GM12878 (cell line): ENCODE results near the gene RADIL. TPM values are rescaled to one million over a fixed set of nuclear protein-coding genes. Genes with fewer than 3 reads are reported as not detected.
A peak's percentile ranks its signal among the peaks of the same experiment; 100 is the strongest.

Experiments used
- ATAC-seq: fragments of 200-7000 bp; cut with Tn5 transposase; 3 replicates; pipeline ENCODE4 v1.9.1; 2020; ENCODE audit warnings: mild to moderate bottlenecking, moderate library complexity
- BruUV-seq: library from RNA; stranded (reverse); fragments of 400-500 nt; replicated peaks from 2 replicates; lab custom pipeline; 2021; lab: Mats Ljungman, UMichigan
- CTCF ChIA-PET: fragments of 300-600 bp; sonication (Branson Sonifier 250); formaldehyde crosslinking; extraction: SDS; loops from one replicate; lab custom pipeline; 2021; ENCODE audit warnings: inconsistent platforms; lab: Yijun Ruan, JAX
- POLR2A ChIA-PET: fragments of 350-600 bp; formaldehyde crosslinking; extraction: SDS; loops from one replicate; lab custom pipeline; 2021; ENCODE audit warnings: inconsistent platforms; lab: Charles Lee
- RAD21 ChIA-PET: fragments of 300-600 bp; sonication (Branson Sonifier 250); formaldehyde crosslinking; loops from one replicate; lab custom pipeline; 2023; ENCODE audit warnings: antibody characterized with exemption; ENCODE audit not compliant: unreplicated experiment; lab: Charles Lee
- SMC1A ChIA-PET: fragments of 300-600 bp; sonication (Branson Sonifier 250); formaldehyde crosslinking; loops from one replicate; lab custom pipeline; 2023; ENCODE audit not compliant: unreplicated experiment, uncharacterized antibody; lab: Charles Lee
- DNase-seq: peaks from one replicate; pipeline ENCODE4 v3.0.0-alpha.2; 2011; ENCODE audit warnings: low read depth, low spot score
- FAIRE-seq: peaks from 3 replicates; lab custom pipeline; 2011; peaks lifted over from hg19 to GRCh38; lab: Jason Lieb, UNC
- H2AFZ ChIP-seq: 2 replicates; pipeline ENCODE4 v1.6.0; 2011; ENCODE audit warnings: low read depth, low read length, control low read depth; ENCODE audit not compliant: control insufficient read depth
- H3K27ac ChIP-seq: 2 replicates; pipeline ENCODE4 v1.5.1; 2011; ENCODE audit warnings: control low read depth; ENCODE audit not compliant: control insufficient read depth, insufficient read depth
- H3K27me3 ChIP-seq, 2 experiments: replicated peaks in 1 of 2; 2 replicates each; pipeline versions ENCODE4 v1.6.0 to v1.6.1; 2011; ENCODE audit warnings: low read length in 1 of 2; ENCODE audit not compliant: control insufficient read depth in 2 of 2, insufficient read depth in 2 of 2
- H3K36me3 ChIP-seq, 2 experiments: 2 replicates each; pipeline ENCODE4 v1.5.1; 2011; ENCODE audit warnings: low read length in 1 of 2; ENCODE audit not compliant: control insufficient read depth in 2 of 2, insufficient read depth in 2 of 2
- H3K4me1 ChIP-seq: 2 replicates; pipeline ENCODE4 v1.6.1; 2011; ENCODE audit warnings: mild to moderate bottlenecking, low read length, moderate library complexity, mixed read lengths; ENCODE audit not compliant: control insufficient read depth, insufficient read depth
- H3K4me2 ChIP-seq: 2 replicates; pipeline ENCODE4 v1.6.0; 2011; ENCODE audit warnings: control low read depth; ENCODE audit not compliant: control insufficient read depth, insufficient read depth
- H3K4me3 ChIP-seq: fragments of 200-600 bp; sonication (generic); 2 replicates; pipeline ENCODE4 v1.5.1; 2016
- H3K79me2 ChIP-seq: 2 replicates; pipeline ENCODE4 v1.6.0; 2011; ENCODE audit warnings: low read length; ENCODE audit not compliant: control insufficient read depth, insufficient read depth
- H3K9ac ChIP-seq: 2 replicates; pipeline ENCODE4 v1.8.0; 2011; ENCODE audit warnings: low read length, control low read depth, mixed read lengths; ENCODE audit not compliant: control insufficient read depth, insufficient read depth
- H3K9me3 ChIP-seq: replicated peaks from 3 replicates; pipeline ENCODE4 v1.5.1; 2011; ENCODE audit warnings: mild to moderate bottlenecking, low read length; ENCODE audit not compliant: control insufficient read depth, insufficient read depth
- H4K20me1 ChIP-seq: 2 replicates; pipeline ENCODE4 v1.6.0; 2011; ENCODE audit not compliant: control insufficient read depth, insufficient read depth
- POLR2A ChIP-seq: IDR thresholded peaks from 2 replicates; pipeline ENCODE4 v1.6.1; 2011; ENCODE audit warnings: low read depth, mild to moderate bottlenecking, low read length
- WGBS: methylation state at CpG from one replicate; pipeline ENCODE4 v1.1.6; 2016; ENCODE audit warnings: low lambda C conversion rate; ENCODE audit not compliant: insufficient replicate concordance, insufficient coverage; ENCODE audit errors: missing lambda C conversion rate; 5-methylcytosine and 5-hydroxymethylcytosine counted together
- in situ Hi-C: fragments of 300-500 bp; cut with MboI; formaldehyde crosslinking; loops from 9 replicates; pipeline ENCODE4 v1.14.3; 2018; ENCODE audit warnings: mixed read lengths
- intact Hi-C: fragments of 100-400 bp; cut with micrococcal nuclease; formaldehyde crosslinking; loops from one replicate; pipeline ENCODE4 v1.14.2; 2022; ENCODE audit not compliant: unreplicated experiment
- polyA plus RNA-seq, 11 experiments: library from polyadenylated mRNA; depleted of rRNA in 4 of 11; unstranded in 6 of 11; stranded (reverse) in 5 of 11; fragments of >200 nt; fragmentation: Nextera tagmentation in 4 of 11; fragmentation: Illumina TruSeq in 1 of 11; extraction: Ambion mirVana in 4 of 11; extraction: Trizol in 1 of 11; gene quantifications; 1 replicate in 1 of 11; 2 replicates in 10 of 11; pipeline versions ENCODE4 v1.2.1 to v1.2.3, GENCODE V29; 2011 to 2016; ENCODE audit warnings: inconsistent platforms in 2 of 11, missing spikeins in 2 of 11, low read depth in 1 of 11
- total RNA-seq, 4 experiments: library from RNA; depleted of rRNA in 3 of 4; stranded (reverse); fragments of >200 nt in 3 of 4; fragmentation: Illumina TruSeq in 1 of 4; extraction: Trizol in 1 of 4; gene quantifications; 2 replicates each; pipeline versions ENCODE4 v1.2.1 to v1.2.3, GENCODE V29; 2013 to 2021
- TF ChIP-seq, protein P1 (sequence below): fragments of 450-650 bp; IDR thresholded peaks from 2 replicates; pipeline ENCODE4 v1.6.1; 2018; ENCODE audit warnings: borderline replicate concordance, mild to moderate bottlenecking; ENCODE audit not compliant: partially characterized antibody

The RADIL gene
- total and polyA plus RNA-seq, 10 of the 15 experiments (the other 5 are each of a cell fraction or from before 2014, with no cell fraction given) = 0.05 to 0.06 TPM; not detected in 8

DNA sequence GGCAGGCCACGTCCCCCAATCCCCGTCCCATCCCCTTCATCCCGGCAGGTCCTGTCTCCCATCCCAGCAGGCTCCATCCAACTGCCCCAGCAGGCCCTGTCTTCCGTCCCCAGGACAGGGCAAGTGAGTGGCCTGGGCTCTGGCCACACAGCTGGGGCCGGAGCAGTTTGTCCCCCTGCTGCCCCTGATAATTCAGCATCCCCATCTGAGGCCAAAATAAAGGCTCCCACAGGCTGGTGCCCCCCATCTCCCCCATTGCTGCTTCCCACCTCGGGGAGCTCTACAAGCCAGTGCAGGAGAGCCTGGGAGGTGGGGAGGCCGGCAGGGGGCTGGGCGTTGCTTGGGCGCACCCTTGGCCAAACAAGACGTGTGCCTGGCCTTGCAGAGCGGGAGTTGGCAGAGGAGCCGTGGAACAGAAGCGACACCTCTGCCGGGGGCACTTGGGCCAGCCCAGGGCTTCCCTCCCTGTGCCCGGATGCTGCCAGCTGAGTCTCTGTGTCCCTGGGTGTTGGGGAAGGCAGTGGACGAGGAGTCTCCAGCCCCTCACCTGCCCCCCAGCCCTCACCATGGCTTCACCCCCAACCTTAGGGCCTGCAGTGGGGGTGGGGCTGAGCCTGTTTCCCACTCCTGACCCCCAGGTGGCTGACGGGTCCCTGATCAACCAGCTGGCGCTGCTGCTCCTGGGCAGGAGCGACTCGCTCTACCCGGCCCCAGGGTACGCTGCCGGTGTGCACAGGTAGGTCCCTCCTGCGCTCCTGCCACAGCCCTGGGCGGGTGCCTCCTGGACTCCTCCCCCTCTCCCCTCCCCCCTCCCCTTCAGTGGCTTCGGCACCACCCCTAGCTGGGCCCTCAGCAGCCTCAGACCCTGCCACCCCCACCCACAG lies 94.1 kb downstream of the RADIL start:
- no peak for DNase-seq
- H3K4me3 ChIP-seq = no peak overlapping the region
- no peak overlapping the region for H2AFZ ChIP-seq
- no peaks in the 10 kb centered on the region for H3K4me1 ChIP-seq
- H4K20me1 ChIP-seq = no peaks in the 10 kb centered on the region
- H3K27me3 ChIP-seq = no peaks in the 10 kb centered on the region
- no peaks in the 10 kb centered on the region for H3K79me2 ChIP-seq
- no TSS peak for BruUV-seq
- CTCF ChIA-PET = no interaction called here
- TF ChIP-seq POLR2A = peak; percentile 12
- TF ChIP-seq, protein P1, sequence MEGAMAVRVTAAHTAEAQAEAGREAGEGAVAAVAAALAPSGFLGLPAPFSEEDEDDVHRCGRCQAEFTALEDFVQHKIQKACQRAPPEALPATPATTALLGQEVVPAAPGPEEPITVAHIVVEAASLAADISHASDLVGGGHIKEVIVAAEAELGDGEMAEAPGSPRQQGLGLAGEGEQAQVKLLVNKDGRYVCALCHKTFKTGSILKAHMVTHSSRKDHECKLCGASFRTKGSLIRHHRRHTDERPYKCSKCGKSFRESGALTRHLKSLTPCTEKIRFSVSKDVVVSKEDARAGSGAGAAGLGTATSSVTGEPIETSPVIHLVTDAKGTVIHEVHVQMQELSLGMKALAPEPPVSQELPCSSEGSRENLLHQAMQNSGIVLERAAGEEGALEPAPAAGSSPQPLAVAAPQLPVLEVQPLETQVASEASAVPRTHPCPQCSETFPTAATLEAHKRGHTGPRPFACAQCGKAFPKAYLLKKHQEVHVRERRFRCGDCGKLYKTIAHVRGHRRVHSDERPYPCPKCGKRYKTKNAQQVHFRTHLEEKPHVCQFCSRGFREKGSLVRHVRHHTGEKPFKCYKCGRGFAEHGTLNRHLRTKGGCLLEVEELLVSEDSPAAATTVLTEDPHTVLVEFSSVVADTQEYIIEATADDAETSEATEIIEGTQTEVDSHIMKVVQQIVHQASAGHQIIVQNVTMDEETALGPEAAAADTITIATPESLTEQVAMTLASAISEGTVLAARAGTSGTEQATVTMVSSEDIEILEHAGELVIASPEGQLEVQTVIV = no peak
- no peak for ATAC-seq
- H3K9me3 ChIP-seq = no peaks in the 10 kb centered on the region; the same call in 2 of the 3 replicates
- POLR2A ChIA-PET = no interaction called here
- SMC1A ChIA-PET = no interaction called here
- no peak for FAIRE-seq
- H3K9ac ChIP-seq = no peak overlapping the region
- 94% methylated on average over 20 of the region's 26 CpGs for WGBS
- H3K4me2 ChIP-seq = no peak overlapping the region
- in situ Hi-C loops = no loop called here
- no peak overlapping the region for H3K27ac ChIP-seq
- peaks cover 4 to 29% of the 10 kb centered on the region in 2 experiments; a peak in 3 of 4 replicates for H3K36me3 ChIP-seq
- intact Hi-C loops = loop anchor here (10.0 kb wide), 1 partner anchor 185 kb away; no protein-coding TSS in a partner anchor
- RAD21 ChIA-PET = no interaction called here
